Spinal cord (tissue), 10 donors: ENCODE results near the gene IGFBP3. TPM values are rescaled to one million over a fixed set of nuclear protein-coding genes. Genes with fewer than 3 reads are reported as not detected.

Experiments used
- DNase-seq, 6 donors: peaks; one replicate each; pipeline versions ENCODE4 v3.0.0 to v3.0.0-alpha.2; 2013 to 2015; ENCODE audit warnings: low spot score in 6 of 6, low read depth in 4 of 6
- H3K27ac ChIP-seq: one replicate; pipeline ENCODE4 v1.5.1; 2013; ENCODE audit warnings: low read depth, low read length, control low read depth
- H3K27me3 ChIP-seq: one replicate; pipeline ENCODE4 v1.6.1; 2013; ENCODE audit warnings: low read length; ENCODE audit not compliant: control insufficient read depth, insufficient read depth
- H3K36me3 ChIP-seq: one replicate; pipeline ENCODE4 v1.6.1; 2013; ENCODE audit warnings: low read length; ENCODE audit not compliant: control insufficient read depth, insufficient read depth
- H3K4me1 ChIP-seq: one replicate; pipeline ENCODE4 v1.6.1; 2013; ENCODE audit warnings: low read length; ENCODE audit not compliant: control insufficient read depth, insufficient read depth
- H3K4me3 ChIP-seq: one replicate; pipeline ENCODE4 v1.5.1; 2013; ENCODE audit warnings: low read depth, low read length, control low read depth
- H3K9me3 ChIP-seq: one replicate; pipeline ENCODE4 v1.6.1; 2013; ENCODE audit warnings: low read length; ENCODE audit not compliant: control insufficient read depth, insufficient read depth
- WGBS: methylation state at CpG from one replicate; pipeline ENCODE4 v1.1.5; 2013; ENCODE audit warnings: missing lambda C conversion rate; ENCODE audit not compliant: insufficient coverage; 5-methylcytosine and 5-hydroxymethylcytosine counted together
- polyA plus RNA-seq, 2 donors: library from polyadenylated mRNA; unstranded; fragments of 120-200 nt; gene quantifications; one replicate each; pipeline ENCODE4 v1.2.1, GENCODE V29; 2013; ENCODE audit not compliant: insufficient read length in 2 of 2
- total RNA-seq, 2 donors: library from RNA; depleted of rRNA in 1 of 2; stranded (reverse); fragments of 120-200 nt in 1 of 2; fragments of >200 nt in 1 of 2; gene quantifications; one replicate each; pipeline versions ENCODE4 v1.2.3 to v1.2.4, GENCODE V29; 2013 to 2014
- donor health status: healthy.

Gene IGFBP3
- total and polyA plus RNA-seq, 4 donors, result 17.8 to 68.0 (median 36.9) TPM

- Histone ChIP-seq H3K36me3 (no peaks in the 10 kb centered on the region), H3K27me3 (peaks cover 15% of the 10 kb centered on the region), H3K4me3 (no peak overlapping the region), H3K4me1 (peaks cover 1% of the 10 kb centered on the region), H3K27ac (no peak overlapping the region), H3K9me3 (peaks cover 2% of the 10 kb centered on the region)
- WGBS, result 100% methylated on average over 1 of the region's 3 CpGs
- DNase-seq, result no peak
These were observed 6.6 kb upstream of the IGFBP3 start for GRCh38 chr7:45927721-45928120.

- no peak for DNase-seq
- H3K4me1 ChIP-seq, result peaks cover 30% of the 10 kb centered on the region
These were observed 3.2 kb upstream of the IGFBP3 start for GRCh38 chr7:45924283-45924682.

GRCh38 chr7:45923818-45924217 lies 2.7 kb upstream of the IGFBP3 start:
- Histone ChIP-seq H3K9me3 (no peaks in the 10 kb centered on the region), H3K27ac (no peak overlapping the region), H3K27me3 (peaks cover 44% of the 10 kb centered on the region), H3K4me1 (peaks cover 30% of the 10 kb centered on the region), H3K4me3 (no peak overlapping the region), H3K36me3 (no peaks in the 10 kb centered on the region)
- DNase-seq, result peak in 1 of 6 donors; percentile 3
- 53% methylated on average over 6 of the region's 6 CpGs for WGBS

More at GRCh38 chr7:45924283-45924682, 3.2 kb upstream of the IGFBP3 start:
- Histone ChIP-seq H3K27ac (no peak overlapping the region), H3K27me3 (peaks cover 42% of the 10 kb centered on the region), H3K9me3 (no peaks in the 10 kb centered on the region), H3K36me3 (no peaks in the 10 kb centered on the region), H3K4me3 (no peak overlapping the region)
- WGBS, result 42% methylated on average over 5 of the region's 5 CpGs

- Histone ChIP-seq H3K9me3 (no peaks in the 10 kb centered on the region), H3K36me3 (no peaks in the 10 kb centered on the region), H3K27me3 (peaks cover 49% of the 10 kb centered on the region), H3K4me1 (peaks cover 30% of the 10 kb centered on the region), H3K4me3 (no peak overlapping the region), H3K27ac (no peak overlapping the region)
- WGBS, result no CpG with 5 or more reads among the region's 9 CpGs
- DNase-seq, result peak; percentile 62 to 90 (median 69)
These were observed 2.2 kb upstream of the IGFBP3 start for GRCh38 chr7:45923290-45923689.

- Histone ChIP-seq H3K4me3 (peak overlapping the region; percentile 19), H3K9me3 (no peaks in the 10 kb centered on the region), H3K27ac (no peak overlapping the region), H3K4me1 (peaks cover 31% of the 10 kb centered on the region), H3K36me3 (no peaks in the 10 kb centered on the region), H3K27me3 (peaks cover 54% of the 10 kb centered on the region)
- WGBS, result 5% methylated on average over 11 of the region's 11 CpGs
- peak in 2 of 6 donors; percentile 54 to 56 for DNase-seq
These were observed 1.7 kb upstream of the IGFBP3 start for GRCh38 chr7:45922810-45923209.

GRCh38 chr7:45921699-45922519 lies 837 bp upstream of the IGFBP3 start:
- peak; percentile 53 to 95 (median 66) for DNase-seq
- Histone ChIP-seq H3K9me3 (no peaks in the 10 kb centered on the region), H3K36me3 (no peaks in the 10 kb centered on the region), H3K27ac (no peak overlapping the region), H3K27me3 (peaks cover 57% of the 10 kb centered on the region), H3K4me1 (peaks cover 34% of the 10 kb centered on the region), H3K4me3 (peak overlapping the region; percentile 32)
- 0% methylated on average over 29 of the region's 36 CpGs for WGBS

- no peak overlapping the region for H3K27ac ChIP-seq
- no peaks in the 10 kb centered on the region for H3K36me3 ChIP-seq
- DNase-seq, result no peak
- no peaks in the 10 kb centered on the region for H3K9me3 ChIP-seq
- peaks cover 34% of the 10 kb centered on the region for H3K4me1 ChIP-seq
- H3K4me3 ChIP-seq, result peak overlapping the region; percentile 32
- peaks cover 59% of the 10 kb centered on the region for H3K27me3 ChIP-seq
- under 1% methylated on average over 30 of the region's 31 CpGs for whole genome bisulfite sequencing
These were observed 268 bp upstream of the IGFBP3 start for GRCh38 chr7:45921381-45921698.

- Histone ChIP-seq H3K9me3 (no peaks in the 10 kb centered on the region), H3K36me3 (peaks cover 4% of the 10 kb centered on the region), H3K4me3 (peak overlapping the region; percentile 28), H3K27me3 (peaks cover 61% of the 10 kb centered on the region), H3K27ac (no peak overlapping the region), H3K4me1 (peaks cover 34% of the 10 kb centered on the region)
- DNase-seq, result peak in 2 of 6 donors; percentile 35 to 55
- 1% methylated on average over 8 of the region's 19 CpGs for WGBS
These were observed 1.0 kb downstream of the IGFBP3 start for GRCh38 chr7:45919993-45920459.

GRCh38 chr7:45919231-45919784 lies 1.8 kb downstream of the IGFBP3 start:
- Histone ChIP-seq H3K27me3 (peaks cover 55% of the 10 kb centered on the region), H3K4me1 (peaks cover 34% of the 10 kb centered on the region), H3K36me3 (peaks cover 11% of the 10 kb centered on the region), H3K9me3 (no peaks in the 10 kb centered on the region), H3K27ac (no peak overlapping the region), H3K4me3 (no peak overlapping the region)
- DNase-seq, result peak in 2 of 6 donors; percentile 8 to 14
- 52% methylated on average over 3 of the region's 9 CpGs for WGBS

GRCh38 chr7:45918556-45918955 lies 2.5 kb downstream of the IGFBP3 start:
- no peak for DNase-seq
- peaks cover 34% of the 10 kb centered on the region for H3K4me1 ChIP-seq
- peaks cover 49% of the 10 kb centered on the region for H3K27me3 ChIP-seq
- no peak overlapping the region for H3K4me3 ChIP-seq
- peaks cover 11% of the 10 kb centered on the region for H3K36me3 ChIP-seq
- H3K9me3 ChIP-seq, result no peaks in the 10 kb centered on the region
- 86% methylated on average over 1 of the region's 2 CpGs for whole genome bisulfite sequencing
- no peak overlapping the region for H3K27ac ChIP-seq
